Measurements from ENCODE around the gene LSM5.

Gene LSM5

DNA sequence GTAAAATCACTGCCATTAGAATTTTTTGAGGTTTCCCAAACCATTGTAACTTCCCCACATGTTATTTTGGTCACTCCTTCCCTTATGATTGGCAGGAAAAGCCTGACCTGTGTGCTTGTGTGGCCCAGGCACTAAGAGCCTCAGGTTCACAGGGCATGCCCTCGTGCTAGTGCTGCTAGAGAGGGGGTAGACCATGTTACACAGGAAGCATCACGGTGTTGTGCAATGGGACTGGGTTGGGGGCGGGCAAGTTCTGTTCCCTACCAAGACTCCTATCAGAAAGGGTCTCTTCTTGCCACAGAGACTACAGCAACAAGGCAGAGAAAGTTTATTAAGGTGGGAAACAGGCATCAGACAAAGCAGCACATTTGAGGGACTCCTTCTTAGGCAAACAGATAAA is 32.2 kb downstream of the LSM5 start:
- DNase-seq: no peak

DNA sequence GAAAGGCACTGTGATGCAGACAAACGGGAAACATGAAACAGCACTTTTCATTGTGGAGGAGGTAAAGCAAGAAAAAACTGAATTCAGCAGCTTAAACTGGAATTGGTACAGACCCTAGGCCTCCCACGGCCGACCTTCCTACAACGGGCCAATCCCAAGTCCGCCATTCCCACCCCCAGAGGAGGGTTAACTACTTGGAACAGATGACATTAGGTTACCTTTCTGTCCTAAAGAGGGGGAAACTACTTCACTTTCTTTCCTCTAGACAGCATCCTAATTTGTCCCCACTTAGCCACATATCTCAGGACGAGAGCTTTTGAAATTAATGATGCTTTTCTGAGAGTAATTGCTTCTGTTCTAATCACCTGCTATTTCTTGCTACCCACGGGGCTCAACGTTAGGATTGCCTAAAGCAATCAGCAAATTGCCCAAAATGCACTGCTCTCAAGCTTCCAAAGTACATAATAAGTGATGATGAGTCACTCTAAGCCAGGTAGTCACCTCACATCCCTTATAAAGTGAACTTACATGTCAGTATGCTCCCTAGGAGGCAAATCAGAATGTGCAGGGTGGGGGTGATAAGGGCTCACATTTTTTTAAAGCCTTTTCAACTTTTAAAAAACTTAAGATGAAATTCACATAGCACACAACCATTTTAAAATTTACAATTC is 36.7 kb downstream of the LSM5 start:
- DNase-seq: no peak

- no peak for DNase-seq
Measured at GRCh38 chr7:32447218-32447617, 43.0 kb downstream of the LSM5 start.

DNA sequence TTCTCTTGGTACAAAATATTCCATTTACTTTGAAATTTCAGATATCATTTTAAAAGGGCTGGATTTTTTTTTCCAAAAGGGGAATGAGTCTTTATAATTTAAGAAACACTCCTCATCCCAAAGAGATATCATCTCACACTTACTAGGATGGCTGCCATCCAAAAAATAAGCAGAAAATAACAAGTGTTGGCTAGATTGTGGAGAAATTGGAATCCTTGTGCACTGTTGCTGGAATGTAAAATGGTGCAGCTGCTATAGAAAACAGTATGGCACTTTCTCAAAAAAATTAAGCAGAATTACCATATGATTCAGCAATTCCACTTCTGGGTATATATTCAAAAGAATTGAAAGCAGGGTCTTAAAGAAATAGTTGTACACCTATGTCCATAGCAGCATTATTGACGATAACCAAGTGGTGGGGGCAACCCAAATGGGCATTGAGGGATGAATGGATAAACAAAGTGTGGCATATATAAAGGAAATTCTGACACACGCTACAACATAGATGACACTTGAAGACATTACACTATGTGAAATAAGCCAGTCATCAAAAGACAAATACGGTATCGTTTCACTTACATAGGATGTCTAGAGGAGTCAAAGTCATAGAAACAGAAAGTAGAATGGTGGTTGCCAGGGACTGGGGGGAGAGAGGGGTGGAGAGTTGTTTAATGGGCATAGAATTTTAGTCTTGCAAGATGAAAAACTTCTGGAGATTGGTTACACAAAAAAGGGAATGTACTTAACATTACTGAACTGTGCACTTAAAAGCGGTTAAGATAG is 53.8 kb downstream of the LSM5 start:
- DNase-seq: no peak

Measured in stimulated activated CD4-positive, alpha-beta T cell treated with anti-CD3 and anti-CD28 coated beads, Interleukin-12 subunit alpha, Interleukin-12 subunit beta, amount 100 ng/mL, for 4 hours (primary cell).